IMR-90 (cell line): ENCODE results near the gene OSBPL6. TPM values are rescaled to one million over a fixed set of nuclear protein-coding genes. Genes with fewer than 3 reads are reported as not detected.

ENCODE experiments used
- ATAC-seq: fragments of 200-7000 bp; cut with Tn5 transposase; 2 replicates; pipeline ENCODE4 v1.9.1; 2020; ENCODE audit warnings: low read depth, mild to moderate bottlenecking, moderate library complexity
- BruUV-seq: library from RNA; stranded (reverse); fragments of 400-500 nt; replicated peaks from 2 replicates; lab custom pipeline; 2021; lab: Mats Ljungman, UMichigan
- CTCF ChIA-PET: fragments of 300-600 bp; formaldehyde crosslinking; extraction: SDS; loops from one replicate; lab custom pipeline; 2021; ENCODE audit warnings: antibody characterized with exemption; lab: Yijun Ruan, JAX
- POLR2A ChIA-PET: fragments of 300-600 bp; sonication (Branson Sonifier 250); formaldehyde crosslinking; loops from one replicate; lab custom pipeline; 2022; ENCODE audit warnings: antibody characterized with exemption; ENCODE audit not compliant: unreplicated experiment; lab: Charles Lee
- DNase-seq: peaks from one replicate; pipeline ENCODE4 v3.0.0; 2013
- H2AFZ ChIP-seq: replicated peaks from 2 replicates; pipeline ENCODE3; 2013; ENCODE audit warnings: low read length, mild to moderate bottlenecking; ENCODE audit not compliant: poor library complexity
- H2AK5ac ChIP-seq: 2 replicates; pipeline ENCODE4 v1.6.1; 2013; ENCODE audit warnings: low read depth, low read length, inconsistent platforms
- H2AK9ac ChIP-seq: replicated peaks from 2 replicates; pipeline ENCODE3; 2013; ENCODE audit warnings: mild to moderate bottlenecking, low read depth, low read length, moderate library complexity; ENCODE audit not compliant: poor library complexity
- H2BK120ac ChIP-seq: 2 replicates; pipeline ENCODE4 v1.6.1; 2013; ENCODE audit warnings: low read depth, low read length, inconsistent platforms
- H2BK15ac ChIP-seq: 3 replicates; pipeline ENCODE4 v1.6.1; 2013; ENCODE audit warnings: low read depth, low read length, inconsistent platforms
- H2BK20ac ChIP-seq: 2 replicates; pipeline ENCODE4 v1.6.1; 2013; ENCODE audit warnings: low read depth, mild to moderate bottlenecking, inconsistent platforms, low read length, moderate library complexity
- H2BK5ac ChIP-seq: 2 replicates; pipeline ENCODE4 v1.6.1; 2013; ENCODE audit warnings: mild to moderate bottlenecking, low read depth, low read length, inconsistent platforms; ENCODE audit not compliant: poor library complexity, severe bottlenecking
- H3K14ac ChIP-seq: replicated peaks from 2 replicates; pipeline ENCODE4 v1.6.1; 2013; ENCODE audit warnings: low read depth, low read length, inconsistent platforms
- H3K18ac ChIP-seq: 2 replicates; pipeline ENCODE4 v1.6.1; 2013; ENCODE audit warnings: low read depth, low read length, control low read depth
- H3K23ac ChIP-seq: 2 replicates; pipeline ENCODE4 v1.6.1; 2013; ENCODE audit warnings: low read depth, low read length, inconsistent platforms
- H3K27ac ChIP-seq: 2 replicates; pipeline ENCODE4 v1.5.1; 2013; ENCODE audit warnings: mild to moderate bottlenecking, control low read depth, low read length; ENCODE audit not compliant: insufficient read depth
- H3K27me3 ChIP-seq: 2 replicates; pipeline ENCODE4 v1.6.1; 2013; ENCODE audit warnings: low read length; ENCODE audit not compliant: control insufficient read depth, insufficient read depth
- H3K36me3 ChIP-seq: 2 replicates; pipeline ENCODE4 v1.6.1; 2013; ENCODE audit warnings: low read length, mixed read lengths; ENCODE audit not compliant: control insufficient read depth, insufficient read depth
- H3K4ac ChIP-seq: 2 replicates; pipeline ENCODE4 v1.6.1; 2013; ENCODE audit warnings: low read depth, low read length, inconsistent platforms
- H3K4me1 ChIP-seq: 2 replicates; pipeline ENCODE4 v1.6.1; 2013; ENCODE audit warnings: low read length, mixed read lengths; ENCODE audit not compliant: control insufficient read depth, insufficient read depth
- H3K4me2 ChIP-seq: 2 replicates; pipeline ENCODE4 v1.6.1; 2013; ENCODE audit warnings: low read depth, mild to moderate bottlenecking, control low read depth, low read length, moderate library complexity
- H3K4me3 ChIP-seq: 2 replicates; pipeline ENCODE4 v1.5.1; 2013; ENCODE audit warnings: low read depth, mild to moderate bottlenecking, control low read depth, low read length, moderate library complexity; ENCODE audit not compliant: insufficient read depth
- H3K56ac ChIP-seq: 2 replicates; pipeline ENCODE4 v1.6.1; 2013; ENCODE audit warnings: low read length, inconsistent platforms; ENCODE audit not compliant: insufficient read depth; ENCODE audit errors: extremely low read depth
- H3K79me1 ChIP-seq, 2 experiments: 2 replicates each; pipeline ENCODE4 v1.6.1; 2013; ENCODE audit warnings: low read length in 2 of 2, inconsistent platforms in 1 of 2, low read depth in 1 of 2
- H3K9ac ChIP-seq: 2 replicates; pipeline ENCODE4 v1.6.1; 2013; ENCODE audit warnings: low read depth, low read length, control low read depth
- H3K9me1 ChIP-seq: 2 replicates; pipeline ENCODE4 v1.6.1; 2013; ENCODE audit warnings: low read length, inconsistent platforms; ENCODE audit not compliant: insufficient read depth
- H3K9me3 ChIP-seq: 2 replicates; pipeline ENCODE4 v1.6.1; 2013; ENCODE audit warnings: low read length; ENCODE audit not compliant: control insufficient read depth, insufficient read depth
- H4K20me1 ChIP-seq: 2 replicates; pipeline ENCODE4 v1.6.1; 2013; ENCODE audit warnings: low read length, inconsistent platforms; ENCODE audit not compliant: insufficient read depth
- H4K5ac ChIP-seq: 2 replicates; pipeline ENCODE4 v1.6.1; 2013; ENCODE audit warnings: mild to moderate bottlenecking, low read depth, low read length, control low read depth
- H4K8ac ChIP-seq, 2 experiments: 2 replicates each; pipeline ENCODE4 v1.6.1; 2013; ENCODE audit warnings: low read depth in 2 of 2, low read length in 2 of 2, control low read depth in 1 of 2, inconsistent platforms in 1 of 2
- H4K91ac ChIP-seq: 2 replicates; pipeline ENCODE4 v1.6.1; 2013; ENCODE audit warnings: low read depth, low read length, inconsistent platforms; ENCODE audit not compliant: insufficient read depth
- BHLHE40 ChIP-seq: fragments of 150-350 bp; IDR thresholded peaks from 2 replicates; pipeline ENCODE4 v1.6.1; 2016; ENCODE audit warnings: mild to moderate bottlenecking, low read depth, low read length
- CHD1 ChIP-seq: IDR thresholded peaks from 2 replicates; pipeline ENCODE4 v1.6.1; 2012; ENCODE audit warnings: low read depth, low read length, improper control_type of control experiment
- ELK1 ChIP-seq: fragments of 150-350 bp; IDR thresholded peaks from 2 replicates; pipeline ENCODE4 v1.6.1; 2016; ENCODE audit warnings: low read depth, mild to moderate bottlenecking, low read length, moderate library complexity, borderline replicate concordance
- FOS ChIP-seq: fragments of 150-350 bp; IDR thresholded peaks from 2 replicates; pipeline ENCODE4 v1.6.1; 2016; ENCODE audit warnings: low read depth, low read length
- MXI1 ChIP-seq: IDR thresholded peaks from 2 replicates; pipeline ENCODE4 v1.6.1; 2012; ENCODE audit warnings: low read depth, mild to moderate bottlenecking, low read length, moderate library complexity, borderline replicate concordance
- POLR2A ChIP-seq: IDR thresholded peaks from 2 replicates; pipeline ENCODE4 v1.6.1; 2012; ENCODE audit warnings: mild to moderate bottlenecking, low read depth, low read length
- RAD21 ChIP-seq: IDR thresholded peaks from 2 replicates; pipeline ENCODE4 v1.6.1; 2012; ENCODE audit warnings: low read length, improper control_type of control experiment
- RFX5 ChIP-seq: IDR thresholded peaks from 2 replicates; pipeline ENCODE4 v1.8.0; 2012; ENCODE audit warnings: low read depth, mild to moderate bottlenecking, low read length, moderate library complexity
- WGBS, 2 experiments: methylation state at CpG; one replicate each; pipeline versions ENCODE4 v1.1.5 to v1.1.7; 2013; ENCODE audit warnings: missing lambda C conversion rate in 2 of 2; ENCODE audit not compliant: insufficient read length in 1 of 2; ENCODE audit errors: extremely low coverage in 2 of 2; 5-methylcytosine and 5-hydroxymethylcytosine counted together
- dilution Hi-C: fragments of 300-500 bp; cut with HindIII; formaldehyde crosslinking; loops from one replicate; pipeline ENCODE4 v1.14.3; 2018; ENCODE audit warnings: low sequenced_read_pairs; ENCODE audit not compliant: unreplicated experiment
- in situ Hi-C: fragments of 300-500 bp; cut with MboI; formaldehyde crosslinking; loops from 3 replicates; pipeline ENCODE4 v1.14.3; 2019; ENCODE audit warnings: low sequenced_read_pairs, inconsistent platforms, mixed read lengths
- intact Hi-C: fragments of 100-400 bp; cut with micrococcal nuclease; formaldehyde crosslinking; loops from 2 replicates; pipeline ENCODE4 v1.10.0; 2022
- polyA plus RNA-seq, 3 experiments: library from polyadenylated mRNA; depleted of rRNA; stranded (reverse); fragments of >200 nt; gene quantifications; 2 replicates each; pipeline ENCODE4 v1.2.3, GENCODE V29; 2012; ENCODE audit warnings: low replicate concordance in 1 of 3
- total RNA-seq: library from RNA; depleted of rRNA; stranded (reverse); fragments of >200 nt; gene quantifications from 2 replicates; pipeline ENCODE4 v1.2.3, GENCODE V29; 2012

Gene OSBPL6
- total and polyA plus RNA-seq, 2 of the 4 experiments (the other 2 are of a cell fraction): 3.2 to 3.7 TPM

GRCh38 chr2:178159966-178160365, 34.3 kb upstream of the OSBPL6 start:
- no peak for TF ChIP-seq ELK1
- no peak for TF ChIP-seq MXI1
- TF ChIP-seq RFX5: no peak
- TF ChIP-seq POLR2A: no peak
- no peak for TF ChIP-seq BHLHE40
- no peak for TF ChIP-seq CHD1
- no peak for TF ChIP-seq RAD21
- no peak for TF ChIP-seq FOS
- H3K4me2 ChIP-seq: no peak overlapping the region
- no peak overlapping the region for H3K9ac ChIP-seq
- H3K23ac ChIP-seq: no peak overlapping the region
- DNase-seq (no peak), ATAC-seq (no peak)
- no peaks in the 10 kb centered on the region for H3K36me3 ChIP-seq
- no peaks in the 10 kb centered on the region for H3K27me3 ChIP-seq
- no peak overlapping the region for H3K56ac ChIP-seq
- intact Hi-C loops: no loop called here
- H4K8ac ChIP-seq: no peak overlapping the region
- H4K5ac ChIP-seq: no peak overlapping the region
- BruUV-seq: no TSS peak
- H2AFZ ChIP-seq: no peak overlapping the region
- no peaks in the 10 kb centered on the region for H3K9me3 ChIP-seq
- no peak overlapping the region for H2BK15ac ChIP-seq
- ChIA-PET POLR2A (no interaction called here), CTCF (no interaction called here)
- H3K4me1 ChIP-seq: no peaks in the 10 kb centered on the region
- dilution Hi-C loops: no loop called here
- no CpG with 5 or more reads among the region's 1 CpG for WGBS, 2 experiments
- no peak overlapping the region for H2BK120ac ChIP-seq
- no peak overlapping the region for H2BK5ac ChIP-seq
- no peak overlapping the region for H2AK9ac ChIP-seq
- H4K91ac ChIP-seq: no peak overlapping the region
- no peak overlapping the region for H3K4me3 ChIP-seq
- H3K9me1 ChIP-seq: no peaks in the 10 kb centered on the region
- H4K20me1 ChIP-seq: no peaks in the 10 kb centered on the region
- no peak overlapping the region for H2BK20ac ChIP-seq
- H3K79me1 ChIP-seq: no peaks in the 10 kb centered on the region
- H3K14ac ChIP-seq: no peak overlapping the region
- no peak overlapping the region for H3K27ac ChIP-seq
- no peak overlapping the region for H2AK5ac ChIP-seq
- in situ Hi-C loops: no loop called here
- no peak overlapping the region for H3K4ac ChIP-seq
- no peak overlapping the region for H3K18ac ChIP-seq
